WI38 (cell line): ENCODE data around the gene SPCS3.
A peak's percentile ranks its signal among the peaks of the same experiment; 100 is the strongest.
"Not testable (repeated sequence)": the region's sequence is repeated elsewhere in the genome, so short reads cannot be mapped to it uniquely, and the experiment has no call there.

Experiments
- H3K4me3 ChIP-seq: 2 replicates; pipeline ENCODE4 v1.5.1; 2011; ENCODE audit warnings: low read depth, mild to moderate bottlenecking, control low read depth, low read length
- TF ChIP-seq, protein P1 (sequence below): IDR thresholded peaks from 2 replicates; pipeline ENCODE4 v1.5.1; 2012; ENCODE audit warnings: low read depth, mild to moderate bottlenecking, control low read depth, low read length

SPCS3 gene

DNA sequence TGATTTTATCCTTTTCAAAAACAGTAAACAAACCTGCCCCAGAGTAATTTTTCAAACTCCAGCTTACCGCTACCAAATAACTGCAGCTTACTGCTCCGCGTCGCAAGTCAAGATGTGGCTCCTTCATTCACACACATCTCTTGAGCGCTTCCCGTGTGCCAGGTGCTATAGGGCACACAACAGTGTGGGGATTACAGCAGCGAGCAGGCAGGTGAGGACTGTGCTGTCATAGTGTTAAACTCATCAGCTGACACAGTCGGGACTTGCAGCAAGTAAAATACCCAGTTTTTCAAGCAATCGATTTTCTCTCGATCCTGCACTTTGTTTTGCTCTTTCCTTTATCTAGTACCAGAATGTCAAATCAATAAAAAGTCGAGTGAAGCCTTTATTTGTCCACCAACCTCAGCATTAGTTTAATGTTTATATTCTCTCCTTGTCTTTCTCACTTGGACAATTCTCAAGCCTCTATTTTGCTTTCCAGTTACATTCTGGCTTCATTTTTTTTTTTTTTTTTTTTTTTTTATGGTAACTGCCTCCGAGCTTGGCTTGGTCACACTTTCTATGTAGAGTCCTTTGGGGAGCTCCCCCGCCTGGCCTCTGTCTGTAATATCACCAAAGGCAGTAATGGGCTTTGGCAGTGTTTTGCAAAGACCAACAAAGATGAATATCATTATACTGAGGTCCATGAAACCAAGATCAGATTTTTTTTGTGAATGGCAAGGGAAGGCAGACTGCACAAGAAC lies 42.4 kb upstream of the SPCS3 start:
- H3K4me3 ChIP-seq, result no peak overlapping the region
- TF ChIP-seq, protein P1, sequence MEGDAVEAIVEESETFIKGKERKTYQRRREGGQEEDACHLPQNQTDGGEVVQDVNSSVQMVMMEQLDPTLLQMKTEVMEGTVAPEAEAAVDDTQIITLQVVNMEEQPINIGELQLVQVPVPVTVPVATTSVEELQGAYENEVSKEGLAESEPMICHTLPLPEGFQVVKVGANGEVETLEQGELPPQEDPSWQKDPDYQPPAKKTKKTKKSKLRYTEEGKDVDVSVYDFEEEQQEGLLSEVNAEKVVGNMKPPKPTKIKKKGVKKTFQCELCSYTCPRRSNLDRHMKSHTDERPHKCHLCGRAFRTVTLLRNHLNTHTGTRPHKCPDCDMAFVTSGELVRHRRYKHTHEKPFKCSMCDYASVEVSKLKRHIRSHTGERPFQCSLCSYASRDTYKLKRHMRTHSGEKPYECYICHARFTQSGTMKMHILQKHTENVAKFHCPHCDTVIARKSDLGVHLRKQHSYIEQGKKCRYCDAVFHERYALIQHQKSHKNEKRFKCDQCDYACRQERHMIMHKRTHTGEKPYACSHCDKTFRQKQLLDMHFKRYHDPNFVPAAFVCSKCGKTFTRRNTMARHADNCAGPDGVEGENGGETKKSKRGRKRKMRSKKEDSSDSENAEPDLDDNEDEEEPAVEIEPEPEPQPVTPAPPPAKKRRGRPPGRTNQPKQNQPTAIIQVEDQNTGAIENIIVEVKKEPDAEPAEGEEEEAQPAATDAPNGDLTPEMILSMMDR, result peak; percentile 65

DNA sequence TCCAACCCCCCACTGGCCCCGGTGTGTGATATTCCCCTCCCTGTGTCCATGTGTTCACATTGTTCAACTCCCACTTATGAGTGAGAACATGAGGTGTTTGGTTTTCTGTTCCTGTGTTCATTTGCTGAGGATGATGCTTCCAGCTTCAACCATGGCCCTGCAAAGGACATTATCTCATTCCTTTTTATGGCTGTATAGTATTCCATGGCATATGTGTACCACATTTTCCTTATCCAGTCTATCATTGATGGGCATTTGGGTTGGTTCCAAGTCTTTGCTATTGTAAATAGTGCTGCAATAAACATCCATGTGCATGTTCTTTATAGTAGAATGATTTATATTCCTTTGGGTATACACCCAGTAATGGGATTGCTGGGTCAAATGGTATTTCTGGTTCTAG lies 40.2 kb upstream of the SPCS3 start:
- not testable (repeated sequence) for H3K4me3 ChIP-seq

DNA sequence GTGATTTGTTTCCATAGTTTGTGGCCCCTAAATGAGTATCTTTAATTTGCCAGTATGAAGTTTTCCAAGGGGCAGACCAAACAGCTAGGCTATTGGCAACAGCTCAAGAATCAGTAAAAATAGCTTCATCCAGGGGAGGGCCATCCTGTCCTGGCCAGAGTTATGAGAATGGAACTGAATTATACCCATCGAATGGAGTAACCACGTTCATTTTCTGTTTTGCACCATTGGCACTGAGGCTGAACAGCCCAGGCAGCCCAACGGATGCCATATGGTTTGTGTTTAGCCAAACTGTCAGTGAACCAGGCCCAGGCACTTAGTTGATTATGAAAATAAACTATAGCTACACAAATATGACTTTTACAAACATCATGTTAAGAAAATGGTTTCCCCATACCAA lies 33.0 kb upstream of the SPCS3 start:
- TF ChIP-seq, protein P1, result no peak
- H3K4me3 ChIP-seq, result no peak overlapping the region

- TF ChIP-seq, protein P1, result no peak
- no peak overlapping the region for H3K4me3 ChIP-seq
Measured at GRCh38 chr4:176287546-176287945, 32.2 kb upstream of the SPCS3 start.

GRCh38 chr4:176288020-176288419 lies 31.7 kb upstream of the SPCS3 start:
- TF ChIP-seq, protein P1, result no peak
- no peak overlapping the region for H3K4me3 ChIP-seq

DNA sequence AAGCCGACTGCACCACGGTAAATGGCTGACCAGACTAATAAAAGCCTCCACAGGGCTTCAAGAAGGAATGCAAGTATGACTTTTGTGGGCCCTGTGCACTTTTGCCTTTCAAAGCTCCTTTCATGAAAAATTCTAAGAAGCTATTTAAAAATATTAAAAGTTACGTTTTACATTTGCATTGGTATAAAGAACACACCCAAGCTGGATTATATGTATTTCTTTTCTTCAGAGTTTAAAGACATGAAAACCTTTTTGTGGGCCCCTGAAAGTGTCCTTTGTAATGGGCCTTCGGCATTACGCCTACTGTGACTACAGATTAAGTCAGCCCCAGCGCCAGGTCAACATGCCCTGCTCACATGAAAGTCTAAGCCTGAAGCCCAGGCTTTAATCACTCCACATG lies 30.2 kb upstream of the SPCS3 start:
- TF ChIP-seq, protein P1, result no peak
- no peak overlapping the region for H3K4me3 ChIP-seq

DNA sequence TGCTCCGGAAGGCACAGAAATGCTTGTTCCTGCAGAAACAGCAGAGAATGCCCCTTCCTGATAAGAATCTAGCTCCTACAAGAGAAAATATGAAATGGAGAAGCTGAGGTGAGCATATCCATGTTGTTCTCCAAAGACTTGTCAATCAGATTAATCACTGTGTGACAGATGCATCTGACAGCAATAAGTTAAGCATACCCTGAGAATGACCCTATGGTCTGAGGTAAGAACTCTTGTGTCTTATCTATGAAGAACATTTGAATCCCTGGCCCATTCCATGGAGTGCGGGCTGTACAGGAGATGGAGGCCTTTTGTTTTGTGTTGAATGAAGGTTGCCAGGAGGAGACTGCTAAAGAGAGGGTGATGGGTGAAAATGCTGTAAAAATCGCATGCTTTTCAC lies 29.2 kb upstream of the SPCS3 start:
- TF ChIP-seq, protein P1, result no peak
- no peak overlapping the region for H3K4me3 ChIP-seq

DNA sequence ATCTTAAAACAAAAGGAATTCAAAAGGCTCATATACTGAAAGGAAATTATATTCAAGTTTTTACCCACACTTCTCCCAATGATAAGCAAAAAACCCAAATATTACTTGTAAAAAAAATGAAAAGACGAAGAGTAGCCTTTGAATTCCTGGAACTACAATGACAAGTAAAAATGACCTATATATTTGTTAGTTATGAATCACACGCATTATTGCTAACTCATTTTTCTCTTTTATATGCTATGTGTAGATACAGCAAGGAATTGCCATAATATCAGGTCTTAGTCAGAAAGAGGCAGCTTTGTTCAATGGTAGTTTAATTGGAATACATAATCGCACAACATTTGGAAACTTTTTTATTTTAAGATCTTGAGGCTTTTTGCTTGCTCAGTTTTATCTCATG lies 28.0 kb upstream of the SPCS3 start:
- TF ChIP-seq, protein P1, result no peak
- H3K4me3 ChIP-seq, result no peak overlapping the region
